Fibroblast of peridontal ligament (primary cell): Measurements from ENCODE around the gene KRT16.
"Not testable (repeated sequence)": the region's sequence is repeated elsewhere in the genome, so short reads cannot be mapped to it uniquely, and the experiment has no call there.

Source experiments
- DNase-seq: peaks from one replicate; pipeline ENCODE4 v3.0.0-alpha.2; 2010; ENCODE audit errors: extremely low read depth

KRT16 gene

GRCh38 chr17:41628073-41628370, 15.5 kb upstream of the KRT16 start:
- not testable (repeated sequence) for DNase-seq

- no peak for DNase-seq
Observed at GRCh38 chr17:41627316-41628072, 14.9 kb upstream of the KRT16 start.

GRCh38 chr17:41626914-41627295, 14.3 kb upstream of the KRT16 start:
- DNase-seq, result not testable (repeated sequence)

GRCh38 chr17:41626028-41626913, 13.7 kb upstream of the KRT16 start:
- not testable (repeated sequence) for DNase-seq

GRCh38 chr17:41625602-41626001, 13.0 kb upstream of the KRT16 start:
- DNase-seq, result no peak

GRCh38 chr17:41624208-41625101, 11.9 kb upstream of the KRT16 start, which contains the start of gene KRT17:
KRT17 (minus strand) TSS chr17:41624575; CDS start chr17:41624509, 66 bp downstream.
- DNase-seq, result no peak

- not testable (repeated sequence) for DNase-seq
Observed at GRCh38 chr17:41623184-41623861, 10.8 kb upstream of the KRT16 start.

- DNase-seq, result not testable (repeated sequence)
Observed at GRCh38 chr17:41622340-41623183, 10.0 kb upstream of the KRT16 start.

- no peak for DNase-seq
Observed at GRCh38 chr17:41621916-41622315, 9.3 kb upstream of the KRT16 start.

GRCh38 chr17:41621435-41621817, 8.9 kb upstream of the KRT16 start:
- DNase-seq, result not testable (repeated sequence)

GRCh38 chr17:41620583-41621434, 8.2 kb upstream of the KRT16 start:
- no peak for DNase-seq

- not testable (repeated sequence) for DNase-seq
Observed at GRCh38 chr17:41619927-41620582, 7.5 kb upstream of the KRT16 start.

GRCh38 chr17:41619036-41619926, 6.7 kb upstream of the KRT16 start:
- no peak for DNase-seq

GRCh38 chr17:41618341-41619035, 5.9 kb upstream of the KRT16 start:
- no peak for DNase-seq

GRCh38 chr17:41617698-41618097, 5.1 kb upstream of the KRT16 start:
- no peak for DNase-seq

- DNase-seq, result no peak
Observed at GRCh38 chr17:41617136-41617535, 4.6 kb upstream of the KRT16 start.

GRCh38 chr17:41616486-41616885, 3.9 kb upstream of the KRT16 start:
- DNase-seq, result not testable (repeated sequence)
